GM10266 (cell line): ENCODE results near the gene GCSH.
A peak's percentile ranks its signal among the peaks of the same experiment; 100 is the strongest.

Experiments used
- DNase-seq: peaks from one replicate; pipeline ENCODE4 v3.0.0; 2012; ENCODE audit errors: extremely low spot score
- TF ChIP-seq, protein P1 (sequence below): IDR thresholded peaks from 2 replicates; pipeline ENCODE4 v1.5.1; 2012; ENCODE audit warnings: mild to moderate bottlenecking, low read depth; ENCODE audit not compliant: control insufficient read depth, insufficient read depth; ENCODE audit errors: missing control alignments

The GCSH gene

DNA sequence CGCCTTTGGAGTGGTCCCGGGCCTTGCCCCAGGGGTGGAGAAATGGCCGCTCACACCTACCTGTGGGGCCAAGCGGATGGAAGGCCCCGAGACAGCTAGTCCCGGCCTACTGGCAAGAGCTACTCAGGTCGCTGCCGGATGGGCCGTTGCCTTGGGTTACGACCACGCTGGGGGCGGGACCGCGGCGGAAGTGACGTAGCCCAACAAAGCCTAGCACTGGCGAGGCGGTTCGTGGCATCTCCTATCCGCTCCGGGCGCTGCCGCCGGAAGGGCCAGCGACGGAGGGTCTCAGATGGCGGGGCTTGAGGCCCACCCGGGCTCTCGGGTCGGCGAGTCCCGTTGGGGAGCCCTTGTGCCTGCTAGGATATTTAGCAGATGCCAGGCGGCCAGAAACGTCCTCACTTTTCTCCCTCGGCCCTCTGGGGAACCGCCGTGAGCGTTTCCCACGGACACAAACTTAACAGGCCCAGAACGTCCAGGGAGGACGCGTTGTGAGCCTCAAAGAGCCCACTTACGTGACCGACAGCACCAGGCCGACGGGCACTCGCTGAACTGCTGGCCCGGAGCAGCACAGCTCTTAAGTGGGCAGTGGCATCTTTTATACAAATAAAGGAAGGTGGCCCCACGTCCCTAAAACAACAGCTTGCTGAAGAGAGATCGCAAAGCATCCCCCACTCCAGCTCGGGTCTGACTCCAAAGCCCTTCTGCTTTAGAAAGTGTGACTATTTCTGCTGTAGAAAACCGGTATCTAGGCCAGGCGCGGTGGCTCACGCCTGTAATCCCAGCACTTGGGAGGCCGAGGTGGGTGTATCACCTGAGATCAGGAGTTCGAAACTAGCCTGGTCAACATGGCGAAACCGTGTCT, 18.9 kb downstream of the GCSH start, which contains the start of gene C16orf46:
TSS of gene C16orf46 (minus strand) at position 163 of the 865 bp plus-strand sequence. CDS start 13,283 bp downstream, outside the sequence.
- DNase-seq = peak; percentile 91
- TF ChIP-seq, protein P1, sequence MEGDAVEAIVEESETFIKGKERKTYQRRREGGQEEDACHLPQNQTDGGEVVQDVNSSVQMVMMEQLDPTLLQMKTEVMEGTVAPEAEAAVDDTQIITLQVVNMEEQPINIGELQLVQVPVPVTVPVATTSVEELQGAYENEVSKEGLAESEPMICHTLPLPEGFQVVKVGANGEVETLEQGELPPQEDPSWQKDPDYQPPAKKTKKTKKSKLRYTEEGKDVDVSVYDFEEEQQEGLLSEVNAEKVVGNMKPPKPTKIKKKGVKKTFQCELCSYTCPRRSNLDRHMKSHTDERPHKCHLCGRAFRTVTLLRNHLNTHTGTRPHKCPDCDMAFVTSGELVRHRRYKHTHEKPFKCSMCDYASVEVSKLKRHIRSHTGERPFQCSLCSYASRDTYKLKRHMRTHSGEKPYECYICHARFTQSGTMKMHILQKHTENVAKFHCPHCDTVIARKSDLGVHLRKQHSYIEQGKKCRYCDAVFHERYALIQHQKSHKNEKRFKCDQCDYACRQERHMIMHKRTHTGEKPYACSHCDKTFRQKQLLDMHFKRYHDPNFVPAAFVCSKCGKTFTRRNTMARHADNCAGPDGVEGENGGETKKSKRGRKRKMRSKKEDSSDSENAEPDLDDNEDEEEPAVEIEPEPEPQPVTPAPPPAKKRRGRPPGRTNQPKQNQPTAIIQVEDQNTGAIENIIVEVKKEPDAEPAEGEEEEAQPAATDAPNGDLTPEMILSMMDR = no peak

DNA sequence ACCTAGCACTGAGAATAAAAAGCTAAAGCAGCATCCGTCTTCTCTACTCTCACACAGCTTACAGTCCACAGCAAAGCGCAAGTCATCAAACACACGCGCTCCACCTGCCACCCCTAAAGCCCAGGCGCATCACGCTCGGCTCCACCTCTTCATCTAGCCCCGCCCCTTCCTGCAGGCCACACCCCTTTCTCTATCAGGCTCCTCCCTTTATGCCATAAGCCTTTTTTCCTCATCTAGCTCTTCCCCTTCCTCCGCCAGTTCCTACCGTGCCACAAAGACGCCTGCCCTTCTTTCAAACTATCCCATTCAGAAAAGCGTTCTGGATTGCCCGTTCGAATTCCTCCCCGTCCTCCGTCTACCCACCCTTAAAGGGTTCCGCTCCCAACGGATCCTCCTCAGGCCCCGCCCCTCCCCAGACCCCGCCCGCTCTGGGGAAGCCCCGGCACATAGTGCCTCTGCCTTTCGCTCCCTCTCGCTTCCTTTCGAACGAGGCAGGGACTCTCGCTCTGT, 19.6 kb downstream of the GCSH start:
- TF ChIP-seq, protein P1 = no peak
- DNase-seq = peak; percentile 82

DNA sequence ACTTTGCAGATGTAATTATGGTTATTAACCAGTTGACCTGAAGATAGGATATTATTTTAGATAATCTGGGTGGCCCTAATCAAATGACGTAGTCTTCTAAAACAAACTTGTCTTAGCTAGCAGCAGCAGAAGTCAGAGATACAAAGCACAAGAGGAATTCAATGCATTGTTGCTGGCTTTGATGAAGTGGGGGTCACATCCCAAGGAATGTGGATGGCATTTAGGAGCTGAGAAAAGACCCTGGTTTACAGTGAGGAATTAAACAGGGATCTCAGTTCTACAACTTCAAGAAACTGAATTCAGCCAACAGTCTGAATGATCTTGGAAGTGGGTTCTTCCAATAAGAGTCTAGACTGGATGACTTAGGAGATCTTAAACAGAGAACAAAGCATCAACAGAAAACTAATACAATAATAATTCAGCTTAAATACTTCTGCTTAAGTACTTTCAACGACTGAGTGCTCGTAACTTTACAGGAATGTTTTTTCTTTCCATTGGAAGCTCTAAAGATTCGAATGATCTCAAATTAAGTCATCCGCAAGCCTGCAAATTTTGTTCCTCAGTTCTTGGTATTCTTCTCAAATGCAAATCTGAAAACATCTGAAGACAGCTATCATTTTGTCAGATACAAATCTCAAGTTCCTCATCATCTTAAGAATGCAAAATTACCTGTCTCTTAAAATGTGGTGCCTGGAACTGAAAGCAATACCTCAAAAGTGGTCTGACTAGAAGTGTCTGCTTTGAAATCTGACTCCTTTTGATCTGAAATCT, 22.4 kb downstream of the GCSH start:
- no peak for DNase-seq
- TF ChIP-seq, protein P1 = no peak

DNA sequence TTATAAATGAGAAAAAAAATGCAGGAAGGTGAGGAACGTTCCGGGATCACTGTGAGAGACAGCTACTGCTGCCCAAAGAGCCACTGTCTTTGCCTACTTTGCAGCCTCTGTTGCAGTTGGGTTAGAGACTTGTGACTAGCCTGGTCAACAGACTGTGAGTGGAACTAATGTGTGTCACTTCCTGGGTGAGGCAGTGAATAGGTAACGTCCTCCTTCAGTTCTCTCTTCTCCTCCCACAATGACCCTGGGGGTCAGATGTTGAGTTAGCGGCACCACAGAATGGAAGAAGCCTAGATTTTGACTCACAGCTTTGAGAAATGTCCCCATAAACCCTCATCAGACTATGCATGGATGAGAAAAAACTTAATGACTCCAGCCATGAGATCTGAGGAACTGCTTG, 24.4 kb downstream of the GCSH start:
- TF ChIP-seq, protein P1 = no peak
- DNase-seq = no peak

DNA sequence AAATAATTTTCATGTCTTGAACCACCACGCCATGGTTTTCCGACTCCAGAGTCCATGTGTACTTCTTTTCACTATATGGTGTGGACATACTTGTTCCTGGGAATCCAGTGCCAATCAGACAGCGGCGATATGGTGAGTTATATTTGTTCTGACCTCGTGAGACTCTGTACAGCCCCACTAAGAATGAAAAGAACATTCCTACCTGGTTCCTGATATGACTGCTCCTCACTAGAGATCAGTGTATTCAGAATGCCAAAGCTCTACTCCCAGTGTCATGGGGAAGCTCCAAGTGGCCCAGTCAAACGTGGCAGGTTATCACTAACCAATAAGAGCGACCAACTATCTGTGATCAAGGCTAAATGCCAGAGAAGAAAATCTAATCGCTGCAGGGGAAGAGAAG, 25.2 kb downstream of the GCSH start:
- DNase-seq = no peak
- TF ChIP-seq, protein P1 = no peak

DNA sequence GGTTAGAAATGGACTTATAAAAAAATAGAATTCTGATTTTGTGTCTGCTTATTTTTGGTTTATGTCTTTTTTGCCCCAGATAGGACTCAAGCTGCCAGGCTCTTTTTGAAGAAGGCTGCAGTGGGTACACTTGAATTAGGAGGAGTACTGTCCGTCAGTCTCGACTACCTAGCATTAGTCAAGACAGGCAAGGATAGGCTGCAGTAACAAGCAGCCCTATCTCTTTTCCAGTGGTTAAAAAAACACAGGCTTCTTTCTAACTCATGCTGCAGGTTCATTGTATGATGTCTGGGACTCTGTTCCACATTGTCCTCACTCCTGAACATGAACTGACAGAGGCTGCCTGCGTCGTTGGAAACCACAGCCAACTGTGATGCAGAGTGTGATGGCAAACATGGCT, 27.1 kb downstream of the GCSH start:
- no peak for DNase-seq
- TF ChIP-seq, protein P1 = no peak
